PC-9 (cell line): Measurements from ENCODE around the gene ATP5MC2. TPM values are rescaled to one million over a fixed set of nuclear protein-coding genes. Genes with fewer than 3 reads are reported as not detected.
A peak's percentile ranks its signal among the peaks of the same experiment; 100 is the strongest.

ENCODE experiments used
- BruUV-seq: library from RNA; stranded (reverse); fragments of 400-500 nt; replicated peaks from 2 replicates; lab custom pipeline; 2021; lab: Mats Ljungman, UMichigan
- CTCF ChIA-PET: fragments of 300-600 bp; sonication (Branson Sonifier 250); formaldehyde crosslinking; loops from one replicate; lab custom pipeline; 2022; ENCODE audit warnings: antibody characterized with exemption; lab: Charles Lee
- POLR2A ChIA-PET: fragments of 300-600 bp; sonication (Branson Sonifier 250); formaldehyde crosslinking; loops from one replicate; lab custom pipeline; 2022; ENCODE audit warnings: antibody characterized with exemption; ENCODE audit not compliant: unreplicated experiment; lab: Charles Lee
- DNase-seq, 2 experiments: peaks; one replicate each; pipeline versions ENCODE4 v3.0.0 to v3.0.0-alpha.2; 2015 to 2022; ENCODE audit warnings: mixed read lengths in 1 of 2
- H2AFZ ChIP-seq: fragments of 200-600 bp; sonication (generic); 2 replicates; pipeline ENCODE4 v1.8.1; 2017; ENCODE audit warnings: antibody characterized with exemption
- H3F3A ChIP-seq: fragments of 200-600 bp; sonication (generic); 2 replicates; pipeline ENCODE4 v1.8.1; 2017; ENCODE audit warnings: antibody characterized with exemption, mild to moderate bottlenecking, low read depth; ENCODE audit not compliant: insufficient read depth
- H3K27ac ChIP-seq: fragments of 200-600 bp; sonication (generic); 2 replicates; pipeline ENCODE4 v1.6.1; 2016; ENCODE audit warnings: mixed run types
- H3K27me3 ChIP-seq: fragments of 200-600 bp; sonication (generic); 2 replicates; pipeline ENCODE4 v1.6.1; 2016; ENCODE audit warnings: low read depth, mixed run types; ENCODE audit not compliant: insufficient read depth
- H3K36me3 ChIP-seq: fragments of 200-600 bp; sonication (generic); 2 replicates; pipeline ENCODE4 v1.6.1; 2016; ENCODE audit warnings: low read depth, mixed run types
- H3K4me1 ChIP-seq: fragments of 200-600 bp; sonication (generic); replicated peaks from 2 replicates; pipeline ENCODE4 v1.6.1; 2016; ENCODE audit warnings: mixed run types; ENCODE audit not compliant: insufficient read depth
- H3K4me2 ChIP-seq: fragments of 200-600 bp; sonication (generic); 2 replicates; pipeline ENCODE4 v1.6.1; 2017; ENCODE audit warnings: mixed run types
- H3K4me3 ChIP-seq: fragments of 200-600 bp; sonication (generic); 2 replicates; pipeline ENCODE4 v1.6.1; 2016; ENCODE audit warnings: mixed run types
- H3K79me2 ChIP-seq: fragments of 200-600 bp; sonication (generic); 2 replicates; pipeline ENCODE4 v1.6.1; 2017; ENCODE audit warnings: low read depth, mixed run types
- H3K9me2 ChIP-seq: fragments of 200-600 bp; sonication (generic); 2 replicates; pipeline ENCODE4 v1.8.1; 2017; ENCODE audit warnings: mild to moderate bottlenecking; ENCODE audit not compliant: insufficient read depth
- H3K9me3 ChIP-seq: fragments of 200-600 bp; sonication (generic); 2 replicates; pipeline ENCODE4 v1.8.1; 2016; ENCODE audit warnings: low read depth; ENCODE audit not compliant: insufficient read depth
- H4K20me1 ChIP-seq: fragments of 200-600 bp; sonication (generic); 2 replicates; pipeline ENCODE4 v1.8.1; 2017; ENCODE audit not compliant: insufficient read depth
- CTCF ChIP-seq: fragments of 200-600 bp; sonication (generic); conservative IDR thresholded peaks from 2 replicates; pipeline ENCODE4 v1.6.1; 2017; ENCODE audit warnings: mixed run types, antibody characterized with exemption, mild to moderate bottlenecking, moderate library complexity
- EZH2 ChIP-seq: fragments of 200-600 bp; sonication (generic); IDR thresholded peaks from 2 replicates; pipeline ENCODE4 v1.8.0; 2017; ENCODE audit warnings: antibody characterized with exemption, low read depth
- intact Hi-C: fragments of 100-400 bp; cut with micrococcal nuclease; formaldehyde crosslinking; loops from one replicate; pipeline ENCODE4 v1.10.0; 2022; ENCODE audit not compliant: unreplicated experiment
- total RNA-seq: library from RNA; stranded (reverse); gene quantifications from 2 replicates; pipeline ENCODE4 v1.2.3, GENCODE V29; 2021

ATP5MC2 gene
- total RNA-seq, 1 experiment from 2014 or later = 270 TPM

GRCh38 chr12:53698948-53699677 lies 23.2 kb upstream of the ATP5MC2 start:
- Histone ChIP-seq H3K9me3 (no peaks in the 10 kb centered on the region), H4K20me1 (no peaks in the 10 kb centered on the region), H3K4me2 (no peak overlapping the region), H3K27me3 (peaks cover 14% of the 10 kb centered on the region), H2AFZ (no peak overlapping the region), H3K4me3 (no peak overlapping the region), H3K36me3 (no peaks in the 10 kb centered on the region), H3K9me2 (no peaks in the 10 kb centered on the region), H3F3A (0 out of 2 replicates have a peak, but pooled peaks cover 4% of the 10 kb centered on the region), H3K27ac (no peak overlapping the region), H3K4me1 (peaks cover 10% of the 10 kb centered on the region; the same call in 1 of the 2 replicates), H3K79me2 (no peaks in the 10 kb centered on the region)
- POLR2A ChIA-PET = no interaction called here
- CTCF ChIA-PET = interaction anchor here (0.6 kb wide), 3 partner anchors 95 to 376 kb away, joined by 3 to 4 read pairs (median 3); no protein-coding TSS in a partner anchor
- no peak for TF ChIP-seq EZH2
- TF ChIP-seq CTCF = no peak
- BruUV-seq = no TSS peak
- DNase-seq = no peak
- intact Hi-C loops = loop anchor here (5.0 kb wide), 1 partner anchor 493 kb away; no protein-coding TSS in a partner anchor

- Histone ChIP-seq H2AFZ (0 out of 2 replicates have a peak overlapping the region, but pooled peaks have one; percentile 62), H3K27ac (no peak overlapping the region)
- CTCF ChIA-PET = interaction anchor here (0.7 kb wide), 1 partner anchor 22 kb away, joined by 3 read pairs; no protein-coding TSS in a partner anchor
Observed at GRCh38 chr12:53696655-53697331, 20.9 kb upstream of the ATP5MC2 start.

More at GRCh38 chr12:53696655-53697331, 20.9 kb upstream of the ATP5MC2 start:
- intact Hi-C loops = loop anchor here (5.0 kb wide), 1 partner anchor 496 kb away; no protein-coding TSS in a partner anchor
- H4K20me1 ChIP-seq = no peaks in the 10 kb centered on the region
- H3K4me2 ChIP-seq = peak overlapping the region; percentile 71
- TSS peak; percentile 75 for BruUV-seq
- 0 out of 2 replicates have a peak, but pooled peaks cover 4% of the 10 kb centered on the region for H3F3A ChIP-seq
- no peaks in the 10 kb centered on the region for H3K36me3 ChIP-seq
- H3K4me3 ChIP-seq = peak overlapping the region; percentile 40; the same call in 1 of the 2 replicates
- no peak for TF ChIP-seq EZH2
- no peak for TF ChIP-seq CTCF
- H3K9me3 ChIP-seq = no peaks in the 10 kb centered on the region
- no peak for DNase-seq
- no peaks in the 10 kb centered on the region for H3K79me2 ChIP-seq
- POLR2A ChIA-PET = no interaction called here
- H3K9me2 ChIP-seq = no peaks in the 10 kb centered on the region
- H3K4me1 ChIP-seq = peaks cover 10% of the 10 kb centered on the region; the same call in 1 of the 2 replicates
- peaks cover 9% of the 10 kb centered on the region; the same call in 1 of the 2 replicates for H3K27me3 ChIP-seq
